ENCODE results near the gene AP1S1. TPM values are rescaled to one million over a fixed set of nuclear protein-coding genes. Genes with fewer than 3 reads are reported as not detected.
A peak's percentile ranks its signal among the peaks of the same experiment; 100 is the strongest.

The AP1S1 gene
- total and polyA plus RNA-seq, 9 of the 15 experiments (the other 6 are each of a cell fraction or from before 2014, with no cell fraction given), result 4.4 to 149 (median 89.4) TPM

GRCh38 chr7:101164071-101164840 is 10.0 kb downstream of the AP1S1 start (continued):
- TF ChIP-seq ZNF511 (CRISPR knock-in tag; IDR thresholded peaks at IDR 0.05) (no peak), RBFOX2 (IDR thresholded peaks at IDR 0.05; ENCODE audit: low read depth, low read length) (peak; percentile 52; the same call in 1 of the 2 replicates), ETS1 (conservative IDR thresholded peaks at IDR 0.05; ENCODE audit: control insufficient read depth, low read depth, low read length) (0 out of 2 replicates have a peak, but pooled peaks have one; percentile 14), EHMT2 (IDR thresholded peaks at IDR 0.05) (peak; percentile 94), HDAC1 (IDR thresholded peaks at IDR 0.05) (peak in 1 of 2 experiments; percentile 35; a peak in 1 of 4 replicates), XRCC5 (IDR thresholded peaks at IDR 0.05; ENCODE audit: low read depth, low read length) (peak; percentile 22; the same call in 1 of the 2 replicates), AFF1 (IDR thresholded peaks at IDR 0.05; ENCODE audit: low read depth in 1 of 2, partially characterized antibody in 2 of 2) (peak in 1 of 2 experiments; percentile 28)
- TF ChIP-seq, protein P1, sequence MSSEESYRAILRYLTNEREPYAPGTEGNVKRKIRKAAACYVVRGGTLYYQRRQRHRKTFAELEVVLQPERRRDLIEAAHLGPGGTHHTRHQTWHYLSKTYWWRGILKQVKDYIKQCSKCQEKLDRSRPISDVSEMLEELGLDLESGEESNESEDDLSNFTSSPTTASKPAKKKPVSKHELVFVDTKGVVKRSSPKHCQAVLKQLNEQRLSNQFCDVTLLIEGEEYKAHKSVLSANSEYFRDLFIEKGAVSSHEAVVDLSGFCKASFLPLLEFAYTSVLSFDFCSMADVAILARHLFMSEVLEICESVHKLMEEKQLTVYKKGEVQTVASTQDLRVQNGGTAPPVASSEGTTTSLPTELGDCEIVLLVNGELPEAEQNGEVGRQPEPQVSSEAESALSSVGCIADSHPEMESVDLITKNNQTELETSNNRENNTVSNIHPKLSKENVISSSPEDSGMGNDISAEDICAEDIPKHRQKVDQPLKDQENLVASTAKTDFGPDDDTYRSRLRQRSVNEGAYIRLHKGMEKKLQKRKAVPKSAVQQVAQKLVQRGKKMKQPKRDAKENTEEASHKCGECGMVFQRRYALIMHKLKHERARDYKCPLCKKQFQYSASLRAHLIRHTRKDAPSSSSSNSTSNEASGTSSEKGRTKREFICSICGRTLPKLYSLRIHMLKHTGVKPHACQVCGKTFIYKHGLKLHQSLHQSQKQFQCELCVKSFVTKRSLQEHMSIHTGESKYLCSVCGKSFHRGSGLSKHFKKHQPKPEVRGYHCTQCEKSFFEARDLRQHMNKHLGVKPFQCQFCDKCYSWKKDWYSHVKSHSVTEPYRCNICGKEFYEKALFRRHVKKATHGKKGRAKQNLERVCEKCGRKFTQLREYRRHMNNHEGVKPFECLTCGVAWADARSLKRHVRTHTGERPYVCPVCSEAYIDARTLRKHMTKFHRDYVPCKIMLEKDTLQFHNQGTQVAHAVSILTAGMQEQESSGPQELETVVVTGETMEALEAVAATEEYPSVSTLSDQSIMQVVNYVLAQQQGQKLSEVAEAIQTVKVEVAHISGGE (CRISPR knock-in tag; IDR thresholded peaks at IDR 0.05), result no peak
